ENCODE data around the gene HIVEP3.

The HIVEP3 gene

DNA sequence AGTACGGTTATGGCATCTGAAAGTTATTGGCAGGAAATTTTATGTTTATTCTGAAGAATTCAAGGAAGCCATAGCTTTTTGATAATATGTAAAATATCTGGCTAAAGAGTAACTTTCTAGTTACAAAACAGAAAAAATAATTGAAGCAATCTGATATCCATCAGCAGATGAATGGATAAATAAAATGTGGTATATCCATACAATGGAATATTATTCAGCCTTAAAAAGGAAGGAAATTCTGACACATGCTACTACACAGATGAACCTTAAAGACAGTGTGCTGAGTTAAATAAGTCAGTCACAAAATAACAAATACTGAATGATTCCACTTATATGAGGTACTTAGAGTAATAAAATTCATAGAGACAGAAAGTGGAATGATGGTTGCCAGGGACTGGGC is 25.0 kb upstream of the HIVEP3 start:
- Histone ChIP-seq H2BK15ac (ENCODE audit: low read length) (no peak overlapping the region), H3K36me3 (replicated peaks in 1 of 2; ENCODE audit: control insufficient read depth in 2 of 2, insufficient read depth in 2 of 2, low read length in 2 of 2) (no peaks in the 10 kb centered on the region), H3K4me2 (ENCODE audit: insufficient read depth, low read length, poor library complexity, severe bottlenecking) (no peak overlapping the region), H3K23ac (ENCODE audit: low read depth, low read length, poor library complexity) (no peak overlapping the region), H4K8ac (ENCODE audit: low read depth, low read length) (no peak overlapping the region), H3K4me3 (ENCODE audit: low read length in 2 of 2) (no peak overlapping the region), H3K14ac (ENCODE audit: low read length) (no peak overlapping the region), H2BK12ac (ENCODE audit: low read length) (no peak overlapping the region), H2AFZ (ENCODE audit: low read length) (no peak overlapping the region), H3K9ac (ENCODE audit: low read depth, low read length, poor library complexity) (no peak overlapping the region), H3K27me3 (ENCODE audit: control insufficient read depth in 3 of 3, insufficient read depth in 3 of 3, low read depth in 1 of 3, low read length in 3 of 3) (no peaks in the 10 kb centered on the region), H2AK5ac (ENCODE audit: low read depth, low read length) (no peak overlapping the region), H2BK5ac (ENCODE audit: low read length) (no peak overlapping the region), H3K27ac (replicated peaks; ENCODE audit: low read length) (no peak overlapping the region), H4K91ac (ENCODE audit: low read depth, low read length, poor library complexity) (no peak overlapping the region), H3K4me1 (ENCODE audit: control insufficient read depth in 2 of 2, insufficient read depth in 1 of 2, low read depth in 1 of 2, low read length in 2 of 2) (no peaks in the 10 kb centered on the region), H3K79me1 (ENCODE audit: low read depth, low read length) (peaks cover 4% of the 10 kb centered on the region), H2BK120ac (ENCODE audit: low read depth, low read length) (no peak overlapping the region), H3K4ac (ENCODE audit: low read length) (no peak overlapping the region), H3K18ac (ENCODE audit: low read length) (no peak overlapping the region), H3K9me3 (replicated peaks in 1 of 2; ENCODE audit: control insufficient read depth in 2 of 2, insufficient read depth in 1 of 2, low read depth in 1 of 2, low read length in 2 of 2) (peaks cover 0 to 4% of the 10 kb centered on the region in 2 donors)
- no CpG with 5 or more reads among the region's 1 CpG for WGBS, 2 donors (ENCODE audit: extremely low coverage in 2 of 2, insufficient read length in 2 of 2, insufficient replicate concordance in 1 of 2)
- no peak for DNase-seq (ENCODE audit: low spot score)

DNA sequence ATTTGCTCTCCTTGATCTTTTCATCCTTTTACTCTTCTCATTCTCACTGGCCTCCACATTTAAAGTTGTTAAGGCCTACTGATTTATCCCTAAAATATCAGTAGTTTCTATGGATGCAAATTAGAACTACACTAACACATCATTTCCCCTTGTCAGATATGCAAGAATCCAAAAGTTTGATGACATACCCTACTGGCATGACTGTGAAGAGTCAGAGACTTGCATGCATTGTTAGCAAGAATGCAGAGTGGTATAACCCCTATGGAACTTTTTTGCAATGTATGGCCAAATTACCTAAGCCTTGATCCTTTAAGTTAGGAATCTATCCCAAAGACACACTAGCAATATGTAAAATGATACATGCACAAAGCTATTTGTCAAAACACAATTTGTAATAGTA is 23.6 kb upstream of the HIVEP3 start:
- H2BK120ac ChIP-seq (ENCODE audit: low read depth, low read length): no peak overlapping the region
- H3K4me3 ChIP-seq (ENCODE audit: low read length in 2 of 2): no peak overlapping the region
- H2BK15ac ChIP-seq (ENCODE audit: low read length): no peak overlapping the region
- H3K27me3 ChIP-seq (ENCODE audit: control insufficient read depth in 3 of 3, insufficient read depth in 3 of 3, low read depth in 1 of 3, low read length in 3 of 3): no peaks in the 10 kb centered on the region
- no peak overlapping the region for H4K8ac ChIP-seq (ENCODE audit: low read depth, low read length)
- H3K36me3 ChIP-seq (replicated peaks in 1 of 2; ENCODE audit: control insufficient read depth in 2 of 2, insufficient read depth in 2 of 2, low read length in 2 of 2): no peaks in the 10 kb centered on the region
- H2BK12ac ChIP-seq (ENCODE audit: low read length): no peak overlapping the region
- H3K14ac ChIP-seq (ENCODE audit: low read length): no peak overlapping the region
- H3K9ac ChIP-seq (ENCODE audit: low read depth, low read length, poor library complexity): no peak overlapping the region
- no peak overlapping the region for H3K27ac ChIP-seq (replicated peaks; ENCODE audit: low read length)
- H3K23ac ChIP-seq (ENCODE audit: low read depth, low read length, poor library complexity): no peak overlapping the region
- H3K4me1 ChIP-seq (ENCODE audit: control insufficient read depth in 2 of 2, insufficient read depth in 1 of 2, low read depth in 1 of 2, low read length in 2 of 2): no peaks in the 10 kb centered on the region
- H2BK5ac ChIP-seq (ENCODE audit: low read length): no peak overlapping the region
- no peak overlapping the region for H3K4ac ChIP-seq (ENCODE audit: low read length)
- H2AFZ ChIP-seq (ENCODE audit: low read length): no peak overlapping the region
- H4K91ac ChIP-seq (ENCODE audit: low read depth, low read length, poor library complexity): no peak overlapping the region
- H3K79me1 ChIP-seq (ENCODE audit: low read depth, low read length): peaks cover 4% of the 10 kb centered on the region
- no peak for DNase-seq (ENCODE audit: low spot score)
- H2AK5ac ChIP-seq (ENCODE audit: low read depth, low read length): no peak overlapping the region
- no peak overlapping the region for H3K4me2 ChIP-seq (ENCODE audit: insufficient read depth, low read length, poor library complexity, severe bottlenecking)
- H3K18ac ChIP-seq (ENCODE audit: low read length): no peak overlapping the region
- peaks cover 0 to 4% of the 10 kb centered on the region in 2 donors for H3K9me3 ChIP-seq (replicated peaks in 1 of 2; ENCODE audit: control insufficient read depth in 2 of 2, insufficient read depth in 1 of 2, low read depth in 1 of 2, low read length in 2 of 2)

DNA sequence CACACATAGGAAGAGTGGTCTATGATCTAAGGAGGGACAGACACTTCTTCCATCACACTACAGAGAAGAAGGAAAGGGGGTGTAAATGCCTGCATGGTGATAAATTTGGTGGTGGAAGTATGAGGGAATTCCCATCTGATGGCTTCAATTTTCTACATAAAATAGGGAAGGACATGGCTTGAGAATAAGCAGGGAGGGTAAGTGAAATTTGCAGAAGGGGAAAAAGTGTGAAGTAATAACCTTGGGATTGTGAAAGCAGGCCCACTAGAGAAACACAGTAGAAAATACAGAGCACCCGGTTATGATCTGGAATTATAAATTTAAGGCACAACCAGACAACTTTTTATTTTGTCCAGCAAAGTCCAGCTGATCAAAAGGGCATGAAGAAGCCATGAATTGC is 22.7 kb upstream of the HIVEP3 start:
- Histone ChIP-seq H2AK5ac (ENCODE audit: low read depth, low read length) (no peak overlapping the region), H3K27me3 (ENCODE audit: control insufficient read depth in 3 of 3, insufficient read depth in 3 of 3, low read depth in 1 of 3, low read length in 3 of 3) (no peaks in the 10 kb centered on the region), H3K36me3 (replicated peaks in 1 of 2; ENCODE audit: control insufficient read depth in 2 of 2, insufficient read depth in 2 of 2, low read length in 2 of 2) (no peaks in the 10 kb centered on the region), H2BK15ac (ENCODE audit: low read length) (no peak overlapping the region), H4K91ac (ENCODE audit: low read depth, low read length, poor library complexity) (no peak overlapping the region), H3K4me3 (ENCODE audit: low read length in 2 of 2) (no peak overlapping the region), H3K9ac (ENCODE audit: low read depth, low read length, poor library complexity) (no peak overlapping the region), H3K4me1 (ENCODE audit: control insufficient read depth in 2 of 2, insufficient read depth in 1 of 2, low read depth in 1 of 2, low read length in 2 of 2) (no peaks in the 10 kb centered on the region), H3K18ac (ENCODE audit: low read length) (no peak overlapping the region), H2BK12ac (ENCODE audit: low read length) (no peak overlapping the region), H3K79me1 (ENCODE audit: low read depth, low read length) (peaks cover 4% of the 10 kb centered on the region), H3K4me2 (ENCODE audit: insufficient read depth, low read length, poor library complexity, severe bottlenecking) (no peak overlapping the region), H3K27ac (replicated peaks; ENCODE audit: low read length) (no peak overlapping the region), H4K8ac (ENCODE audit: low read depth, low read length) (no peak overlapping the region), H3K14ac (ENCODE audit: low read length) (no peak overlapping the region), H2BK120ac (ENCODE audit: low read depth, low read length) (no peak overlapping the region), H3K23ac (ENCODE audit: low read depth, low read length, poor library complexity) (no peak overlapping the region), H2BK5ac (ENCODE audit: low read length) (no peak overlapping the region), H2AFZ (ENCODE audit: low read length) (no peak overlapping the region), H3K4ac (ENCODE audit: low read length) (no peak overlapping the region), H3K9me3 (replicated peaks in 1 of 2; ENCODE audit: control insufficient read depth in 2 of 2, insufficient read depth in 1 of 2, low read depth in 1 of 2, low read length in 2 of 2) (peaks cover 0 to 4% of the 10 kb centered on the region in 2 donors)
- DNase-seq (ENCODE audit: low spot score): no peak
- WGBS, 2 donors (ENCODE audit: extremely low coverage in 2 of 2, insufficient read length in 2 of 2, insufficient replicate concordance in 1 of 2): no CpG with 5 or more reads among the region's 1 CpG

DNA sequence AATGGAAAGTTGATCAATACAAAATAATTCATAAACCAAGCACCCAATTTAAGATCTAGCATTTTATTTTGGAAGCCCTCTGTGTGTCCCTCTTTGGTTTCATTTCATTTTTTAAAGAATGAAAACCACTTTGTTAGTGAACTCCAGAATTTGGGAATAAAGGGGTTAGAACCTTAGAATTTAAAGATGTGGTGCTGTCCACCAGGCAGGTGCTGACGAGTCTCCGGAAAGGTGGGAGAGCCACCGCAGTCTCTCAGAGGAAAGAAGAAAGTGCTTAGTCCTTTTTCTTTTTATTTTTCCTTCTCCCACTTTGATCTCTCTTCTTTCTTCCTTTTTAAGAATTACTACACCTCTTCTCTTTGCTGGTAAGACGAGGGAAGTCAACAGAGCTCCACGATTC is 20.5 kb upstream of the HIVEP3 start:
- H3K4ac ChIP-seq (ENCODE audit: low read length): no peak overlapping the region
- no peaks in the 10 kb centered on the region for H3K27me3 ChIP-seq (ENCODE audit: control insufficient read depth in 3 of 3, insufficient read depth in 3 of 3, low read depth in 1 of 3, low read length in 3 of 3)
- no peak overlapping the region for H2BK5ac ChIP-seq (ENCODE audit: low read length)
- WGBS, 2 donors (ENCODE audit: extremely low coverage in 2 of 2, insufficient read length in 2 of 2, insufficient replicate concordance in 1 of 2): no CpG with 5 or more reads among the region's 5 CpGs
- H2AFZ ChIP-seq (ENCODE audit: low read length): no peak overlapping the region
- no peak overlapping the region for H3K4me2 ChIP-seq (ENCODE audit: insufficient read depth, low read length, poor library complexity, severe bottlenecking)
- no peak overlapping the region for H2BK15ac ChIP-seq (ENCODE audit: low read length)
- peaks cover 4% of the 10 kb centered on the region for H3K79me1 ChIP-seq (ENCODE audit: low read depth, low read length)
- no peaks in the 10 kb centered on the region for H3K36me3 ChIP-seq (replicated peaks in 1 of 2; ENCODE audit: control insufficient read depth in 2 of 2, insufficient read depth in 2 of 2, low read length in 2 of 2)
- no peak overlapping the region for H4K8ac ChIP-seq (ENCODE audit: low read depth, low read length)
- H2AK5ac ChIP-seq (ENCODE audit: low read depth, low read length): no peak overlapping the region
- H3K14ac ChIP-seq (ENCODE audit: low read length): no peak overlapping the region
- H3K4me3 ChIP-seq (ENCODE audit: low read length in 2 of 2): no peak overlapping the region
- DNase-seq (ENCODE audit: low spot score): no peak
- H3K18ac ChIP-seq (ENCODE audit: low read length): no peak overlapping the region
- H4K91ac ChIP-seq (ENCODE audit: low read depth, low read length, poor library complexity): no peak overlapping the region
- no peak overlapping the region for H3K9ac ChIP-seq (ENCODE audit: low read depth, low read length, poor library complexity)
- H2BK12ac ChIP-seq (ENCODE audit: low read length): no peak overlapping the region
- peaks cover 0 to 3% of the 10 kb centered on the region in 2 donors for H3K4me1 ChIP-seq (ENCODE audit: control insufficient read depth in 2 of 2, insufficient read depth in 1 of 2, low read depth in 1 of 2, low read length in 2 of 2)
- no peak overlapping the region for H3K27ac ChIP-seq (replicated peaks; ENCODE audit: low read length)
- no peak overlapping the region for H3K23ac ChIP-seq (ENCODE audit: low read depth, low read length, poor library complexity)
- H2BK120ac ChIP-seq (ENCODE audit: low read depth, low read length): no peak overlapping the region
- peaks cover 0 to 4% of the 10 kb centered on the region in 2 donors for H3K9me3 ChIP-seq (replicated peaks in 1 of 2; ENCODE audit: control insufficient read depth in 2 of 2, insufficient read depth in 1 of 2, low read depth in 1 of 2, low read length in 2 of 2)
